Parathyroid adenoma (tissue), 2 donors: Measurements from ENCODE around the gene NOTCH1.

Source experiments
- H2AFZ ChIP-seq: fragments of 300-600 bp; sonication (generic); one replicate; pipeline ENCODE4 v1.7.0; 2017; ENCODE audit warnings: antibody characterized with exemption, mild to moderate bottlenecking
- H3K27ac ChIP-seq: fragments of 300-600 bp; sonication (generic); one replicate; pipeline ENCODE4 v1.7.0; 2017
- H3K27me3 ChIP-seq: fragments of 300-600 bp; sonication (generic); one replicate; pipeline ENCODE4 v1.7.0; 2017; ENCODE audit warnings: low read length; ENCODE audit not compliant: control insufficient read depth, insufficient read depth
- H3K36me3 ChIP-seq: fragments of 300-600 bp; sonication (generic); one replicate; pipeline ENCODE4 v1.7.0; 2017; ENCODE audit warnings: low read length; ENCODE audit not compliant: control insufficient read depth, insufficient read depth
- H3K4me1 ChIP-seq: fragments of 300-600 bp; sonication (generic); one replicate; pipeline ENCODE4 v1.7.0; 2017; ENCODE audit warnings: control low read depth
- H3K4me2 ChIP-seq: fragments of 300-600 bp; sonication (generic); one replicate; pipeline ENCODE4 v1.7.0; 2017; ENCODE audit warnings: low read length
- H3K4me3 ChIP-seq: fragments of 300-600 bp; sonication (generic); one replicate; pipeline ENCODE4 v1.7.0; 2017; ENCODE audit warnings: low read depth, low read length
- H3K79me2 ChIP-seq: fragments of 300-600 bp; sonication (generic); one replicate; pipeline ENCODE4 v1.7.0; 2017; ENCODE audit warnings: control low read depth
- H3K9ac ChIP-seq: fragments of 300-600 bp; sonication (generic); one replicate; pipeline ENCODE4 v1.7.0; 2017; ENCODE audit warnings: mild to moderate bottlenecking
- H3K9me3 ChIP-seq: fragments of 300-600 bp; sonication (generic); one replicate; pipeline ENCODE4 v1.7.0; 2017; ENCODE audit warnings: low read length; ENCODE audit not compliant: control insufficient read depth
- CTCF ChIP-seq: fragments of 300-600 bp; sonication (generic); IDR thresholded peaks from one replicate; pipeline ENCODE4 v1.7.0; 2017; ENCODE audit warnings: antibody characterized with exemption, mild to moderate bottlenecking
- donor health status: primary hyperparathyroidism.

NOTCH1 gene

GRCh38 chr9:136529516-136530460 lies 16.1 kb downstream of the NOTCH1 start:
- Histone ChIP-seq H3K4me2 (peak overlapping the region; percentile 31), H3K9me3 (no peaks in the 10 kb centered on the region), H2AFZ (no peak overlapping the region), H3K79me2 (peaks cover 5% of the 10 kb centered on the region), H3K9ac (no peak overlapping the region), H3K4me3 (no peak overlapping the region), H3K36me3 (no peaks in the 10 kb centered on the region), H3K27me3 (no peaks in the 10 kb centered on the region), H3K27ac (no peak overlapping the region), H3K4me1 (no peaks in the 10 kb centered on the region)
- no peak for TF ChIP-seq CTCF

- H3K27me3 ChIP-seq: no peaks in the 10 kb centered on the region
- H3K79me2 ChIP-seq: peaks cover 5% of the 10 kb centered on the region
- no peak overlapping the region for H3K4me3 ChIP-seq
- no peaks in the 10 kb centered on the region for H3K4me1 ChIP-seq
- H3K4me2 ChIP-seq: no peak overlapping the region
- H3K36me3 ChIP-seq: no peaks in the 10 kb centered on the region
- no peaks in the 10 kb centered on the region for H3K9me3 ChIP-seq
- no peak overlapping the region for H3K27ac ChIP-seq
- H2AFZ ChIP-seq: no peak overlapping the region
- no peak for TF ChIP-seq CTCF
- H3K9ac ChIP-seq: no peak overlapping the region
Observed at GRCh38 chr9:136528716-136529341, 17.0 kb downstream of the NOTCH1 start.

- no peaks in the 10 kb centered on the region for H3K9me3 ChIP-seq
- no peak overlapping the region for H2AFZ ChIP-seq
- no peak overlapping the region for H3K4me2 ChIP-seq
- H3K27me3 ChIP-seq: no peaks in the 10 kb centered on the region
- H3K27ac ChIP-seq: no peak overlapping the region
- H3K79me2 ChIP-seq: peaks cover 5% of the 10 kb centered on the region
- no peaks in the 10 kb centered on the region for H3K4me1 ChIP-seq
- no peak overlapping the region for H3K4me3 ChIP-seq
- H3K9ac ChIP-seq: no peak overlapping the region
- no peaks in the 10 kb centered on the region for H3K36me3 ChIP-seq
- TF ChIP-seq CTCF: no peak
Observed at GRCh38 chr9:136527721-136528710, 17.8 kb downstream of the NOTCH1 start.

- no peaks in the 10 kb centered on the region for H3K9me3 ChIP-seq
- no peak for TF ChIP-seq CTCF
- H2AFZ ChIP-seq: no peak overlapping the region
- H3K9ac ChIP-seq: no peak overlapping the region
- H3K4me1 ChIP-seq: no peaks in the 10 kb centered on the region
- no peak overlapping the region for H3K4me2 ChIP-seq
- H3K27me3 ChIP-seq: no peaks in the 10 kb centered on the region
- H3K79me2 ChIP-seq: peaks cover 3% of the 10 kb centered on the region
- no peak overlapping the region for H3K27ac ChIP-seq
- no peaks in the 10 kb centered on the region for H3K36me3 ChIP-seq
- H3K4me3 ChIP-seq: no peak overlapping the region
Observed at GRCh38 chr9:136527131-136527530, 18.7 kb downstream of the NOTCH1 start.
